Activated CD8-positive, alpha-beta memory T cell treated with anti-CD3 and anti-CD28 coated beads, Interleukin-2, amount 50 U/mL, for 24 hours (primary cell): ENCODE measurements around the gene KCTD5.
A peak's percentile ranks its signal among the peaks of the same experiment; 100 is the strongest.
"Not testable (repeated sequence)": the region's sequence is repeated elsewhere in the genome, so short reads cannot be mapped to it uniquely, and the experiment has no call there.

ENCODE experiments used
- DNase-seq: peaks from one replicate; pipeline ENCODE4 v3.0.0-alpha.2; 2020; ENCODE audit errors: extremely low read depth

KCTD5 gene

GRCh38 chr16:2673066-2673999 lies 9.0 kb upstream of the KCTD5 start:
- peak; percentile 81 for DNase-seq

DNA sequence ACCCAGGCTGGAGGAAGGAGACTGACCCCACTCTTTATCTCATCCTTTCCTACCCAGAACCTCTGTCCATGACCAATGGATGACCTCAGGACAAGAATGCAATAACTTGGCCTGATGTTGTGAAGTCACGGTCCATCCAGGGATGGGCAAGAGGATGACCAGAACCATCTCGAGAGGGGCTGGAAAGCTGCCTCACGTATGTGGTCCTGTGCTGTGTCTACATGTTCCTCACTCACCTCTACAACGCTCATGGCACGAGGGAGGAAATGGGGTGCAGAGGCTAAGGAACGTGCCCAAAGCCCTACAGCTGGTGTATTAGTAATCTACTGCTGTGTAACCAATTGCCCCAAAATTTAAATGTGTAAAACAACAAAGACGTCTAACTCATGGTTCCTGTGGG lies 7.3 kb upstream of the KCTD5 start:
- DNase-seq = no peak

DNA sequence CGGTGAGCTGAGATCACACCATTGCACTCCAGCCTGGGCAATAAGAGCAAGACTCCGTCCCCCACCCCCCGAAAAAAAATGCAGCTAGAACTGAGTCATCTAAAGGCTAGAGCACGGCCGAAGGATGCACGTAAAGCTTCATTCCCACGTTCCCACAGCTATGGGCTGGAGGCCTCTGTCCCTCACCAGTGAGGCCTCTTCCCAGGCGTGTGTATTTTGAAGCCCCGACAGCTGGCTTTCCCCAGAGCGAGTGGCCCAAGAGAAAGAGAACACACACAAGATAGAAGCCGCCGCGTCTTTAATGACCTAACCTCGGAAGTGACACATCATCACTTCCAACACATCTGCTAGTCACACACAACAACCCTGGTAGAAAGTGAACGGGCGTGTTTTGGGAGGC lies 6.6 kb upstream of the KCTD5 start:
- DNase-seq = no peak

DNA sequence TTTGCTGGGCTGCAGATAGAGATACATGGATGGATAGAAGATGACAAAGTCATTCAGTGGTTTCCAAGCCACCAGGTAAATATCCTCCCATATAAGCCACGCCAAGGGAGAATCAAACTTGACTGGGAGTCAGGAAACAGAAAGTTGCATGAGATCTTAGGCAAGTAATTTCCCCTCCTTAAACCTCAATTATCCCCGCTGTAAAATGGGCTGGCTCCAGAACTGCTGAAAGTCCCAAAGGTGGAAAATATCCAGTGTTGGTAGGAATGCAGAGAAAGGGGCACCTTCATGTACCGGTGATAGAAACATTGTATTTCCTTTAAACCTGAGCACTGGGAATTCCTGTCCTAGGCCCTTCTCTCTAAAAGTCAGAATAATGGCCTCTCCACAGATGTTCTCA lies 5.4 kb upstream of the KCTD5 start:
- DNase-seq = not testable (repeated sequence)

- not testable (repeated sequence) for DNase-seq
These were observed 3.9 kb upstream of the KCTD5 start for GRCh38 chr16:2678206-2678965.

DNA sequence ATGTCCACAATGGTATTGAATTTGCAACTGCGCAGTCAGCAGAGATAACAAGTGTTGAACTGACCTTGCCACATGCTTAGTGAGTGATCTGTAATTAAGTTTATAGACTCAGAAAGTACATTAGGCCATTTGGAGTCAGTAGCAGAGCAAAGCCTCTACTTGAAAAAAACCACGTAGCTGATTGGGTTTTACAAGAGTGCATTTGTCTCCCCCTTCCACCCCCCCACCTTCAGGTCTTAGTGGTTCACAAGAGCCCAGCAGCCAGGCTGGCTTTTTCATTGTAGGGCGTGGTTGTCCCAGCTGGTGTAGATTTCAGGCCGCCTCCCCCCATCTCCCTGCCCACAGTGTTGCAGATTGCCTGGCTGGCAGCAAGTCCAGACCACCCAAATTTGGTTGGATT lies 2.4 kb upstream of the KCTD5 start:
- not testable (repeated sequence) for DNase-seq

DNA sequence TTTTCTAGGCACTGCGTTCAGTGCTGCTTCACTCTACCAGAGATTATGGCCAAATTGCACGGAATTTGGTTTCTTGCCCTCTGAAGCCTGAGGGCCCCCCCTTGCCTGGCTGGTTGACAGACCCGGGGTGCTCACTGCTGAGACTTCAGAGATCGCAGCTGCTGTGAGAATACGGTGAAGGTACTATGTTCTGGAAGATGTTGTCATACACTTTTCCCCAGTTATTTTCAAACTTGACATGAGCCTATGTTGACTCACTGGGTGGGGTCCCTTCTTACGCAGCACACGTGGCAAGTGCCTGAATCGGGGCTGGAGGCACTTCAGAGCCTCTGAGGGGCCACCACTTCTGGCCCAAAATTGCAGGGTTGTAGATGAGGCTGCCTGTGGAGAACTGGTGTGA lies 2.0 kb upstream of the KCTD5 start:
- DNase-seq = not testable (repeated sequence)

DNA sequence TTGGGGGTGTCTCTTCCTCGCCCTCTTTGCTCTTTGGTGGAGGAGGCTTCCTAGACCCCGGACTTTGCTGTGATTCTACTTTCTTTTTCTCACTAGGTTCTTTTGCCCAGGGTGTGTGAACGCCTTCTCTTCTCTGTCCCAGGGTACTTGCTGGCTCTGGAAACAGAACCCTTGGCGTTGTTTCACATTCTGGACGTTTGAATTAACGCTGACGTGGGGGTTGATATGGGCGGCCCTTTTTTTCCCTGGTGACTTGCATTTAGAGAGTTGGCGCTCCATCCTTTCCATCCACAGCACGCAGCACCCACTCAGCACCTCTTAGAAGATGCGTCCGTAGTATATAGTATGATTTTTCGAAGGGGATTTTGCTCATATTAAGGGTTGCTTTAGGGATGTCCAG lies 718 bp downstream of the KCTD5 start:
- DNase-seq = not testable (repeated sequence)

DNA sequence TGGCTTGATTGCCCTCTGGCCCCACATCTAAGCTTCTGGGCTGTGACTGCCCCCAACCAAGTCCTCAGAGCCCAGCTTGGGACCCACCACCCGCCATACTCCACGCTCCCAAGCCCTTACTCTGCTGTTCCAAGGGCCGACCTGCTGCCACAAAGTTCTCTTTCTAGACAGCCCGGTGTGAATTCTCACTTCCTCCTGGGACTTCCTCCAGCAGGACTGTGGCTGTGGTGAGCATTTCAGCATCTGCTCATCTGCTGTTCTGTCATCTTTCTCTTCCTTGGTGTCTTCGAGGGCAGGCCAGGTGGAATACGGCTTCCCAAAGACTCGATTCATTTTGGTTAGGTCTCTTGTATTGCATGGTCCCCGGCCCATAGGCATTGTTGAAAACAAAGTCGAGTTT lies 3.8 kb downstream of the KCTD5 start:
- DNase-seq = not testable (repeated sequence)

DNA sequence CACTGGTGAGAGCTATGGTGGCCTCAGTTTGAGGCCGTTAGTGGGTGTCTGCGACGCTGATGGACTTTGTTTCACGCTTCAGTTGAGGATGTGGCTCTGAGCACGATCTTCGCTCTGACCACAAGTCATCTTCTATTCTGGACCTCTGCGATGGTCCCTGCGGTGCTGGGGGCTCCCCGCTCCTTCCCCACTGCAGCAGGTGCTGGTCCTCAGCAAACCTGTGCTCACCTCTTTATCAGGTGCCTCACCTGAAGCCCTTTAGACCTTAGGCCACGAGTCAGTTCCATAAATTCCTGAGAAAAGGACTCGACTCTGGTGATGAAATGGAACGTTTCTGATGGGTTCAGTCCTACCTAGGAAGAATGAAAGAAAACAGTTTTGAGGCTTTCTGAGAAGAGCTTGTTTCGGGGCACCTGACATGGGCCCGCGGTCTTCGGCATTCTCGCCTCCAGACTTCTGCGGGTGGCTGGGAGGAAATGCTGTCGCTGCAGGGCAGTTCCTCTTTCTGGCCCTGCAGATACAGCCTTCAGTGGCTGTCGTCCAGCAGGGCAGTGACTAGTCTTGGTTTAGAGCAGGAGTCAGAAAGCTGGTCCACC lies 4.7 kb downstream of the KCTD5 start:
- no peak for DNase-seq

DNA sequence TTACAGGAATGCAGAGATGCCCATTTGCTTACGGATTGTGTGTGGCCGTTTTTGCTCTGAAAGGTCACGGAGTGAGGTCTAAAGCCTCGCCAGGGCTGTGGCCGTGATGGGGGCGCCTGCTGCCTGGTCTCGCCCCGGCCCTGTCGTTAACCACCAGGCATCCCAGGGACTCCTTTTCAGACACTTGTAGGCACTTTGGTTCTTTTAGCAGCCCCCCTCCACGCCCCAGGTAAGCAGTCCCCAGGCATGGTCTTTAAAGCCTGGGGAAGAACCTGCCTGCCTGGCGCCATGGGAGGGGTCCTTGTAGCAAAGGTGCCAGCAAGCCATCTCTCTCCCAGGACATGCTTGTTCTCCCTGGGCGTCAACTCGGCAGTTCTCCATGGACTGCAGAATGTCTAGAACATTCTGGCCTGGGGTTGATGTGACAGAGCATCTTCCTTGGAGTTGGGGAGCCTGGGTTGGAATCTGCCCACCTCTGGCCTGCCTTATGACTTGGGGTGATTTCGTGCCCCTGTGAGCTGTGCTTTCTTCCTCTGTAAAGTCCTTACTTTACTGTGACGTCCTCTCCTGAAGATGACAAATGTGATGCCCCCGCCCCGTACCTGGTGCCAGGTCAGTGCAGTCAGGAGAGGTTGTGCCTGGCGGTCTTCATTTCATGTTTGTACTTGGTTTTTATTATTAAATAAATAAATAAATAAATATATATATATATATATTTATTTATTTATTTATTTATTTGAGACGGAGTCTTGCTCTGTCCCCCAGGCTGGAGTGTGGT lies 5.4 kb downstream of the KCTD5 start:
- DNase-seq = no peak

- DNase-seq = not testable (repeated sequence)
These were observed 7.1 kb downstream of the KCTD5 start for GRCh38 chr16:2689422-2689821.

DNA sequence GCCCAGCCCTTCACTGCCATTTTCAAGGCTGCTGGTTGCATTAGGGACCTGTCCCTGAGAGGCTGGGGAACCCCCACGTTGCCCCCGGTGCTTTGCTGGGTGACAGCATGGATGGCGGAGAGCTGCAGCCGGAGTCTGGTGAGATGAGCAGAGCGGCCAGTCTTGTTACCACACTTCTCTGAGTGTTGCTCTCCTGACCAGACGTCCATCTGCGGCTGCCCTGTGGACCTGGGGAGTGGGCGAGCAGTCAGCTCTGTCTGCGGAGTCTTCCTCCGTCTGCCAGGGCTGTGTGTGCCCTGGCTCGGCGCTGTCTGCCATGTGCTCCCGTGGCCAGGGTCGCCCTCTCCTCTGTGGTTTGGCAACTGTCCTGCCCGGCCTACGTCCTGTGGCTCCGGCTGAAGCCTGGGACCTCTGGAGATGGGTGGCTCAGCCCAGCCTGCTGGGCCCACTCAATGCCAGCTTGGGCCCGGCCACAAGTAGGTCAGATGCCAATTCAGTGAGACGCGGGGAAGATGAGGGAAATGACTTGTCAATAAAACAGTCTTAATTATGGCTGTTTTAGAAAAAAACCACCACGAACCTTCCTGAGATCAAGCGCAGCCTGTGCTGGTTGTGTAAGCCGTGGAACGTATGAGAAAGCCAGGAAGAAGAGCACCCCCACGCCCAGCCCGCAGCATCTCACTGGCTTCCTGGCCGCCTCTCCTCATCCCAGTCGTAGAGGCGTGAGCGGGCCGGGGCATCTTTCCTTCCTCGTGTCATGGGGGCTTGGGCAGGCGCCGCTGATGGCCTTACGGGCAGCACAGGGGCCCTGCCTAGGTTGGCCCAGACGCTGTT lies 7.9 kb downstream of the KCTD5 start:
- no peak for DNase-seq

DNA sequence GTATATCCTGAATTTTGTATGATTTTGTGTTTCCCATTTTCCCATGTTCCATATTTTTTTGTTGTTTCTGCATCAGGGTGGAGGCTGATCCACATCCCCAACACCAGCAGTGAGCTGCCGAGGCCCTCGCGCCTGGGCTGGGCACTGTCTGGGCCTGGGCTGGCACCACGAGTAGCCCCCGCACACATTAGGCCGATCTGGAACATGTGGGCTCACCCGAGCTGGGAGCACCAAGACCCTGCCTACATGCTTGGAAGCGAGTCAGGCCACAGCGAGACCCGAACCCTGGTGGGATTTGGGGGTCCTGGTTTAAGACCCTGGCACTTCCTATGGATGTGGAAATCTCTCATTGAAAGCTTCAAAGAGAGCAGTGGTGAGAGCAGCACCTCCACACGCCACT lies 8.5 kb downstream of the KCTD5 start:
- no peak for DNase-seq

GRCh38 chr16:2691491-2692248 lies 9.3 kb downstream of the KCTD5 start:
- DNase-seq = no peak

GRCh38 chr16:2692251-2692947 lies 10.1 kb downstream of the KCTD5 start:
- DNase-seq = no peak

DNA sequence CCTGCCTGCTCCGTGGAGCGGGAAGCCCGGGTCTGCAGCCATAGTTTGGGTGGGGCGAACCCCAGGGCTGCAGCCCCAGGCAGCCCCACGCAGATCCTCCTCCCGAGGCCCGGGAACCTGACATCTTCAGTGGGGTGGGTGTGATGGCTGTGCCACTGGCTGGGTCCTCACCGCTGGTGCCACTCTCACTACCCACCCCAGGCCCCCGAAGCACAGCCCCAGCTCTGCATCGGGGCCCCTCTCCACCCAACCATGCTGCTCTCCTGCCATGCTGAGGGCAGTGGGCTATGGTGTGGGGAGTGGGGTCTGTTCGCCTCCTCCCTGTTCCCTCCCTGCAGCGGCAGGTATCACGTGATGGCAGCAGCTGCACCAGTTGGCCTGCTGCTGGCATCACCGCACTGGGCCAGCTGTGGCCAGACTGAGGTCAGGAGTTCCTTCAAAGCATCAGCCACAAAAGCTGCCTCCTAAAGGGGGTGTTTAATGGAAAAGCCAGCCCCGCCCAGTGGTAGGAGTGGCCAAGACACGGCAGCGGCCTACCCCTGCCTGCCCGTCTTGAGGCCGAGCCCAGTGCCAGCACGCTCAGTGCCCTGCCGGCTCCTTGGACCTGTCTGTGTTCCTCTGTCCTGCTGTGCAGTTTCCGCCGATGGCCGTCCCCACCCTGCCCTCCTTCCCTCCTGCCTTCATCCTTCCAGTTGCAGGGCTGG lies 10.8 kb downstream of the KCTD5 start:
- DNase-seq = no peak

DNA sequence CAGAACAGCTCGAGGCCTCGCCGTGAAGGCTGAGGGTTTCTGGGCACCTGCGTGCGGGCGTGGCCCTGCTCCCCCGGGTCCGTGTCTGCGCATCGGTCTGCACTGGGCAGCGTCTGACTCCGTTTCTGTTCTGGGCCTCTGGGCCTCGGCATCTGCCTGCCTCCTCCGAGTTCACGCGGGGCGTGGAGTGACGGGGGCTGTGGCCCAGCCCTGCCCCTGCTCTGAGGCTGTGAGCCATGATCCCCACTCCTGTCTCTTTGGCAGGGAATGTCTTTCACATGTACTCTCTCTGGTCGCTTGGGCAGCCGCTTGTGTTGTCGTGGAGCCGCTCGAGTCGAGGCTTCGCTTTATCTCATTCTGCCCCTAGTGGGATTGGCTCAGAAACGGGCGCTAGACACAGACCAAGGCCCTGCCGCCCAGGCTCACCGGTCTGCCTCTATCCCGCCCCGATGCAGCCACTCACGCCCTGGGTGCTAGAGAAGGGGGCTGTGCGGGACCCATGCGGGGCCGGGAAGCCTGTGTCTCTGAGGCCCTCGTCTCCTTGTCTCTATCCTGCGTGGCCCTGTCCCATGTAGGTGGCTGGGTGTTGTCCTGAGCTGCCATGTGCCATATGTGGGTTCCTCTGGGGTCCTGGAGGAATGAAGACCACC lies 14.4 kb downstream of the KCTD5 start:
- DNase-seq = not testable (repeated sequence)
